K562 (cell line): ENCODE measurements around the gene TSPOAP1. TPM values are rescaled to one million over a fixed set of nuclear protein-coding genes. Genes with fewer than 3 reads are reported as not detected.
A peak's percentile ranks its signal among the peaks of the same experiment; 100 is the strongest.

Source experiments
- ARHGAP35 ChIP-seq: fragments of 450-650 bp; IDR thresholded peaks from 2 replicates; pipeline ENCODE4 v1.6.1; 2018; ENCODE audit not compliant: partially characterized antibody
- CREB3L1 ChIP-seq: fragments of 450-650 bp; IDR thresholded peaks from 2 replicates; pipeline ENCODE4 v1.6.1; 2014; ENCODE audit warnings: low read depth, mild to moderate bottlenecking, moderate library complexity, borderline replicate concordance
- CREM ChIP-seq: IDR thresholded peaks from 2 replicates; pipeline ENCODE4 v1.6.1; 2014; ENCODE audit warnings: antibody characterized with exemption, low read depth
- MITF ChIP-seq: IDR thresholded peaks from 2 replicates; pipeline ENCODE4 v1.6.1; 2014; ENCODE audit warnings: antibody characterized with exemption
- REST ChIP-seq, 2 experiments: fragments of 450-650 bp; formaldehyde crosslinking in 1 of 2; IDR thresholded peaks; 2 replicates each; pipeline versions ENCODE4 v1.4.0 to v1.6.1; 2014 to 2020; ENCODE audit warnings: mild to moderate bottlenecking in 2 of 2, borderline replicate concordance in 1 of 2, low read depth in 1 of 2
- ZBTB34 ChIP-seq: fragments of 250-450 bp; sonication (Bioruptor Pico); IDR thresholded peaks from 2 replicates; pipeline ENCODE4 v1.8.0; 2021; ENCODE audit warnings: mild to moderate bottlenecking, moderate library complexity
- ZNF217 ChIP-seq: sonication (generic); formaldehyde crosslinking; IDR thresholded peaks from 2 replicates; pipeline ENCODE4 v1.8.0; 2022; ENCODE audit warnings: mild to moderate bottlenecking, missing genetic modification reagents
- polyA plus RNA-seq, 8 experiments: library from polyadenylated mRNA; depleted of rRNA in 4 of 8; stranded (reverse) in 5 of 8; unstranded in 3 of 8; fragments of >200 nt; fragmentation: Nextera tagmentation in 2 of 8; fragmentation: Illumina TruSeq in 1 of 8; extraction: Ambion mirVana in 2 of 8; extraction: Trizol in 1 of 8; gene quantifications; 2 replicates each; pipeline versions ENCODE4 v1.2.1 to v1.2.3, GENCODE V29; 2011 to 2014; ENCODE audit warnings: inconsistent platforms in 1 of 8, missing spikeins in 1 of 8
- total RNA-seq, 7 experiments: library from RNA; depleted of rRNA in 6 of 7; stranded (reverse); fragments of >200 nt in 6 of 7; fragmentation: Illumina TruSeq in 2 of 7; extraction: Trizol in 2 of 7; gene quantifications; 2 replicates each; pipeline versions ENCODE4 v1.2.1 to v1.2.3, GENCODE V29; 2011 to 2021; ENCODE audit warnings: low replicate concordance in 1 of 7
- TF ChIP-seq, protein P1 (sequence below): fragments of 450-650 bp; IDR thresholded peaks from 2 replicates; pipeline ENCODE4 v1.6.1; 2016; ENCODE audit warnings: antibody characterized with exemption
- TF ChIP-seq, protein P2 (sequence below): fragments of 250-450 bp; sonication (Bioruptor Pico); IDR thresholded peaks from 2 replicates; pipeline ENCODE4 v1.8.0; 2021; ENCODE audit warnings: moderate library complexity, mild to moderate bottlenecking, inconsistent platforms
- TF ChIP-seq, protein P3 (sequence below): fragments of 450-650 bp; formaldehyde crosslinking; IDR thresholded peaks from 2 replicates; pipeline ENCODE4 v1.4.0; 2022; ENCODE audit warnings: missing genetic modification characterization

TSPOAP1 gene
- total and polyA plus RNA-seq, 9 of the 15 experiments (the other 6 are each of a cell fraction or from before 2014, with no cell fraction given) = 0.87 to 3.9 (median 1.8) TPM; not detected in 2

GRCh38 chr17:58329810-58330537 is 1.4 kb upstream of the TSPOAP1 start (continued):
- no peak for TF ChIP-seq CREM
- no peak for TF ChIP-seq ZNF217 (CRISPR knock-in tag)
- no peak for TF ChIP-seq REST (IDR thresholded peaks at IDR 0.05; ENCODE audit: borderline replicate concordance)
- TF ChIP-seq REST (CRISPR knock-in tag; IDR thresholded peaks at IDR 0.05; ENCODE audit: low read depth) = no peak
- TF ChIP-seq ZBTB34 (CRISPR knock-in tag) = no peak
- no peak for TF ChIP-seq MITF
- TF ChIP-seq CREB3L1 = no peak; the same call in 1 of the 2 replicates
- TF ChIP-seq, protein P1, sequence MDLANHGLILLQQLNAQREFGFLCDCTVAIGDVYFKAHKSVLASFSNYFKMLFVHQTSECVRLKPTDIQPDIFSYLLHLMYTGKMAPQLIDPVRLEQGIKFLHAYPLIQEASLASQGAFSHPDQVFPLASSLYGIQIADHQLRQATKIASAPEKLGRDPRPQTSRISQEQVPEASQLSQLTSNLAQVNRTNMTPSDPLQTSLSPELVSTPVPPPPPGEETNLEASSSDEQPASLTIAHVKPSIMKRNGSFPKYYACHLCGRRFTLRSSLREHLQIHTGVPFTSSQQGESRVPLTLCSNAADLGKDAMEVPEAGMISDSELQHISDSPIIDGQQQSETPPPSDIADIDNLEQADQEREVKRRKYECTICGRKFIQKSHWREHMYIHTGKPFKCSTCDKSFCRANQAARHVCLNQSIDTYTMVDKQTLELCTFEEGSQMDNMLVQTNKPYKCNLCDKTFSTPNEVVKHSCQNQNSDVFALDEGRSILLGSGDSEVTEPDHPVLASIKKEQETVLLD = no peak
- TF ChIP-seq, protein P2, sequence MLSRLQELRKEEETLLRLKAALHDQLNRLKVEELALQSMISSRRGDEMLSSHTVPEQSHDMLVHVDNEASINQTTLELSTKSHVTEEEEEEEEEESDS = no peak
- peak; percentile 82 for TF ChIP-seq ARHGAP35
- TF ChIP-seq, protein P3, sequence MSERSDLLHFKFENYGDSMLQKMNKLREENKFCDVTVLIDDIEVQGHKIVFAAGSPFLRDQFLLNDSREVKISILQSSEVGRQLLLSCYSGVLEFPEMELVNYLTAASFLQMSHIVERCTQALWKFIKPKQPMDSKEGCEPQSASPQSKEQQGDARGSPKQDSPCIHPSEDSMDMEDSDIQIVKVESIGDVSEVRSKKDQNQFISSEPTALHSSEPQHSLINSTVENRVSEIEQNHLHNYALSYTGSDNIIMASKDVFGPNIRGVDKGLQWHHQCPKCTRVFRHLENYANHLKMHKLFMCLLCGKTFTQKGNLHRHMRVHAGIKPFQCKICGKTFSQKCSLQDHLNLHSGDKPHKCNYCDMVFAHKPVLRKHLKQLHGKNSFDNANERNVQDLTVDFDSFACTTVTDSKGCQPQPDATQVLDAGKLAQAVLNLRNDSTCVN (CRISPR knock-in tag) = peak; percentile 81; the same call in 1 of the 2 replicates
